Measurements from ENCODE around the gene GAL.
"Not testable (repeated sequence)": the region's sequence is repeated elsewhere in the genome, so short reads cannot be mapped to it uniquely, and the experiment has no call there.

The GAL gene, protein sequence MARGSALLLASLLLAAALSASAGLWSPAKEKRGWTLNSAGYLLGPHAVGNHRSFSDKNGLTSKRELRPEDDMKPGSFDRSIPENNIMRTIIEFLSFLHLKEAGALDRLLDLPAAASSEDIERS

GRCh38 chr11:68684385-68685356 lies at the start of gene GAL:
GAL (plus strand) TSS chr11:68684544; CDS start chr11:68684924, 380 bp downstream.
- no peak for DNase-seq (ENCODE audit: low read depth)

DNA sequence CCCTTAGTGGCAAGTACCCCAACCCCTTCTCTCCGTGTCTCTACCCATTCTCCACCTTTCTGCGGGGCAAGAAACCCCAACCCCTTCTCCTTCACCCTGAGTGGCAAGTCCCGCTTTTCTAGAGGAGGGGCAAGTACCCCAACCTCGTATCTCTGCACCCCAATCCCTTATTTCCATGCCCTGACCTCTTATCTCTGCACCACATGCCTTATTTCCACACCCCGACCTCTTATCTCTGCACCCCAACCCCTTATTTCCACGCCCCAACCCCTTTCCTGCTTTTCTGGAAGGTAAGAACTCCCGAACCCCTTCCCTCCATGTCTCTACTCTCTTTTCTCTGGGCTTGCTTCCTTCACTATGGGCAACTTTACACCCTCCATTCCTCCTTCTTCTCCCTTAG lies 49.7 kb upstream of the GAL start:
- DNase-seq (ENCODE audit: low read depth), result not testable (repeated sequence)

GRCh38 chr11:68635172-68635571 lies 49.2 kb upstream of the GAL start:
- not testable (repeated sequence) for DNase-seq (ENCODE audit: low read depth)

DNA sequence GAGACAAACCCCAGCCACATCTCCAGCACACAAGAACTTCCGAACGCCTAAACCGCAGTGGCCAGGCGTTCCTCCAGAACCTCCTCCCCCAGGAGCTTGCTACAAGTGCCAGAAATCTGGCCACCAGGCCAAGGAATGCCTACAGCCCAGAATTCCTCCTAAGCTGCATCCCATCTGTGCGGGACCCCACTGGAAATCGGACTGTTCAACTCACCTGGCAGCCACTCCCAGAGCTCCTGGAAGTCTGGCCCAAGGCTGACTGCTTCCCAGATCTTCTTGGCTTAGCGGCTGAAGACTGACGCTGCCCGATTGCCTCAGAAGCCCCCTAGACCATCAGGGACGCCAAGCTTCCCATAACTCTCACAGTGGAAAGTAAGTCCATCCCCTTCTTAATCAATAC lies 48.5 kb upstream of the GAL start:
- peak; percentile 4 for DNase-seq (ENCODE audit: low read depth)

- DNase-seq (ENCODE audit: low read depth), result not testable (repeated sequence)
These were observed 45.0 kb upstream of the GAL start for GRCh38 chr11:68639322-68639721.

- no peak for DNase-seq (ENCODE audit: low read depth)
These were observed 42.5 kb upstream of the GAL start for GRCh38 chr11:68641880-68642279.

DNA sequence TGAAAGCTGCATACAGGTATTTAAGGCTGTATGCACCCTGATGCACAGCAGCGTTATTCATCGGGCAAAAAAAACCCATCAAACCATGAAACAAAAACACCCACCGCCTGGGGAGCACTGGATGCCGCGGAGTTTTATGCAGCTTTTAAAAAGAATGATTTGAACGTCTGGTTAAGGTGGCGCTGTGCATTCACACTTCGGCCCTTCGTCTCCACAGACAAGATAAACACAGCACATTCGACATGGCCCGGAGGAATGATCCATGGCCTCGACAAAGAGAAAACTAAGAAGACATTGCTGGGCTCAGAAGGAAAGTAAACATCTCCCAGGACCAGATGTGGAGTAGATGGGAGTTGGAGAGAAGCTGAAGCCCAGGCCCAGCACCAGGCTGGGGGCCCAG lies 40.8 kb upstream of the GAL start:
- DNase-seq (ENCODE audit: low read depth), result peak; percentile 32

DNA sequence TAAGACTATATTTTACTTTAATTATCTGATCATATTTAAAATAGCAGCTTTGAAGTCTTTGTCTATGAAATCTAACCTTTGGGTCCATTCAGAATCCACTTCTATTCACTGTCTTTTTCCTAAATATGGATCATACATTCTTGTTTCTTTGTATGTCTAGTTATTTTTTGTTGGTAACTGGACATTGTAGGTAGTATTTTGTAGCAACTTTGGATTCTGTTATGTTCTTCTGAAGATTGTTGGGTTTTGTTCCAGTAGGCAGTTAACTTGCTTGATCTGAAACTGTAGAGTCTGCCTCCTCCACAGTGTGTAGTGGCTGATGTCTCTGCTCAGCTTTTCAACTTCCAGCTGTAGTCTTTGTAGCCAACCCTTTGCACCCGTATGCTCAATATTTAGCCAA lies 37.5 kb upstream of the GAL start:
- DNase-seq (ENCODE audit: low read depth), result no peak

GRCh38 chr11:68649851-68650555 lies 34.3 kb upstream of the GAL start:
- no peak for DNase-seq (ENCODE audit: low read depth)

- no peak for DNase-seq (ENCODE audit: low read depth)
These were observed 33.5 kb upstream of the GAL start for GRCh38 chr11:68650801-68651200.

DNA sequence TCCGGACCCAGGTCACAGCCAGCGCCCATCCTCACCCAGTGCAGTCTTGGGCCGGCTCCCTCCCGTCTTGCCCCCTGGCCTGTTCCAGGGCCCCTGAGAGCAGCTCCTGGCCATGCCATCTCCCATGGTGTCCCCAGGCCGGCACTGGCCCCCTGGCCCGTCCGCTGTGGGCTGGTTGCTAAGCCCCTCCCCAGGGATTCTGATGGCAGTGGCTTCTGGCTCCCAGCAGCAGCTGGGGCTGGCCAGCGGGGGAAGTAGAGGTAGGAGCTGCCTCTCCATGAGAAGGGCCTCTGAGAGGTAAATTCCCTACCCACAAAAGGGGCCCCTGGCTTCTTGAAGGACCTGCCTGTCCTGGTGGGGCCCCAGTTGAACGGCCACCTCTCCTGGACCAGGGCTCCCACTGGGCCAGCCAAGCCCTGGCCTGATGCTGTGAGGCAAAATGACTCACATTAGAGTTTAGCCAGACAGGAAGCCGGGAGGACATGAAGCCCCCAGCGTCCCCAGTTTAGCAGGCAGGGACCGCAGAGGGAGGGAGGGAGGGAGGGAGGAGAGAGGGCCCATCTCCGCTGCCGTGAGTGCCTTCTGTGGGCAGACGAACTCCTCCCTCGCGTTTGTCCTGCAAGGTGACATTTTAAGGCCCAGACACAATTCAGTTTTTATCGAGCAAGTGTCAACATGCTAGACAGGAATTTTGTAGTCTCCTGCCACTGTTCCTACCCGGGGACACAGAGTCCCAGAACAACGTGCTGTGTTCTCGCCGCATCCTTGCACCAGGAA lies 32.9 kb upstream of the GAL start:
- no peak for DNase-seq (ENCODE audit: low read depth)

DNA sequence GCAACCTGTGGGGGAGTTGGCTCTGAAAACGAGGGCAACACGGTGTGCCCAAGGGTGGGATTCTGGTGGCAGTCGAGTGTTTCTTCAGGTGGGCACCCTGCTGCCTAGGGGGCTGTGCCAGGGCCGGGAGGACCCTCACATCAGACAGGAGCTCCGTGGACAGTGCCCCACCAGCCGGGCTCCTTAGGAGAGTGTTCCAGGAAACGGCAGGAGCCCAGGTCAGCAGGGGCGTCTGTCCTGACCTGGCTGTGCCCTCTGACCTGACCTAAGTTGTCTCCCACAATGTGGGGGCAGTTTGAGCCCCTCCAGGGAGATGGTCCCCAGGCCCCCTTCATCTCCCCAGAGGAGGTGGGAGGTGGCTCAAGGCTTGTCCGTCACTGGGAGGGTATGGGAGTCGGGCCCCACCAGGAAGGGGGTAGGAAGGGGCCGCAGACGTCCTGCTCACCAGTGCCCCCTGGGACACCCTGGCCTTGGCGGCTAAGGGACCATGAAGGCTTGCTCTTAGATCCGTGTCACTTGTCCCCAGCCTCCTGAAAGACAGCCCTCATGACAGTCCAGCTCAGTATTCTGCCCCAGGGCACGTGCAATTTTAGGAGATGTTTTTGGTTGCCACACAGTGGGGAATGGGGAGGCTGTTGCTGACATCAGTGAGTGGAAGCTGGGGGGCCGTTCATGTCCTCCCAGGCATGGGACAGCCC lies 32.2 kb upstream of the GAL start:
- DNase-seq (ENCODE audit: low read depth), result no peak

DNA sequence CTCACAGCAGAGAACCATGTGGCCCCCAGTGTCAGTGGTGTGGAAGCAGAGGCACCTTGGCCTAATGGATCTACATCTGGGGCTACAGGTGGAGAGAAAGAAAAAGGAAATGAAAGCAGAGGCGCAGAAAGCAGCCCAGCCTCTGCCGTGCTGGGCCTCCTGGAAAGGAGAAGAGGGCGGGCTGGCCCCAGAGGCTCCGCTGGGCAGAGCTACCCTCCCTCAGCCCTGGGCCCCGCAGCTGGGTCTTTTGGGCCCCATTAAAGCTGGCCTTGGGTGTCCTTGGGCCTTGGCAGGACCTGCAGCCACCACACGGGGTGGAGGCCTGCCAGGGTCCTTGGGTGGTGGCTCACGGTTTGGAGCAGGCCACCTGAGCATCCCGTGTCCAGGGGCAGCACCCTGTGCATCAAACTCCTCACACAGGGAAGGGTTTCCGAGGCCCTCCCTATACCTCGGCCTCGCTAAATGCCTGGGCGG lies 31.6 kb upstream of the GAL start:
- DNase-seq (ENCODE audit: low read depth), result no peak

- no peak for DNase-seq (ENCODE audit: low read depth)
These were observed 30.6 kb upstream of the GAL start for GRCh38 chr11:68653486-68654430.

DNA sequence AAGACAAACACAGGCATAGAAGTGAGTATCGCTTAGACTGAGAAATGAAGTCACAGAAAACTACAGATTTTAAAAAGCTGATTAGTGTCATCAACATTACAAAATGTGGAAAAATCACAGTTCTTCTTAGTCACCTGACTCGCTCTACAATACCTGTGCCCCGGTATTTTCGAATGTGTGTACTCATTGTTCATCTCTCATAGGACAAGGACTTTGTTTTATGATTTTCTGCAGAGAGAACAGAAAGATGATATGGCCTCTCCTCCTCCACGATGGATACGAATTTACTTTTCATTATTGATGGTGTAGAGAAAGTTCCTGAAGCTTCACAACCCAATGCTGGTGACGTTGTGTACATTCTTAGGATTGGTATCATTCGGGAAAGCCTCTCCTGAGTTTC lies 29.4 kb upstream of the GAL start:
- DNase-seq (ENCODE audit: low read depth), result no peak

DNA sequence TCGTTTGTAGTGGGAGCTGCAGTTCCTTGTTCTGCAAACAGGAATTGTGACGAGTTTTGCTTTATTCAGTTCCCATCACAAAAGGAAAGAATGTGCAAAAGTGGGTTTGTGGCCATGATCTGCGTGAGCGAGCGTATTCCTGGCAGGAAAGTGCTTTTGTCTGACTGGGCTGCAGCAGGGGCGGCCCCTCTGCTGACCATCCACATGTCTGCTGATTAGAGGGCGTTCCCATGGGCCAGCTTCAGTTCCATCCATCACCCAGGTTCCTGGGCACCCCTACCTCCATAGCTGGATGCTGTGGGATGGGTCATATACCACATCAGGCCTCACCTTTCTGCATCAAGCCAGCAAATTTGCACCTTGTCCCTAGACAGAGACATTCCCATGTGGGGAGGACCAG lies 28.9 kb upstream of the GAL start:
- no peak for DNase-seq (ENCODE audit: low read depth)

- DNase-seq (ENCODE audit: low read depth), result no peak
These were observed 28.5 kb upstream of the GAL start for GRCh38 chr11:68655806-68656205.

- DNase-seq (ENCODE audit: low read depth), result no peak
These were observed 27.1 kb upstream of the GAL start for GRCh38 chr11:68657021-68657780.

GRCh38 chr11:68658097-68658496 lies 26.2 kb upstream of the GAL start:
- DNase-seq (ENCODE audit: low read depth), result no peak

All from amniotic epithelial cell (primary cell).